ENCODE measurements around the gene RBPMS2.

DNA sequence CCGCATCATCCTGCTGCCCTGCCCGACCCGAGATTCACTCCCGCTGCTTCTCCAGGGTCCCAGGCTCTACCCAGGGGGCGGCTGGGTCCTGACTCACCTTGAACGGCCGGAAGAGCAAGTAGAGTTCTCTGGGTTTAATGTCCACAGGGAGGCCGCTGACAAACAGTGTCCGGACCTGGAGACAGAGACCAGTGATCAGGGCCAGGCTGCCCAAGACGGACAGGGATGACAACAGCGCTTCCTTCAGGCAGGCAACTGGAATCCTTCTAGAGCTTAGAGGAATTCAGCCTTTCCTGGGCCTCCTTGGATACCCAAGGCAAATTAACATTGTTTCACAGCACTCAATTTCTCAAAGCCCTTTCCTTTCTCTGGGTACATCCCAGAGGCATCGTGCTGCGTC lies 23.9 kb downstream of the RBPMS2 start:
- TF ChIP-seq, protein P1, sequence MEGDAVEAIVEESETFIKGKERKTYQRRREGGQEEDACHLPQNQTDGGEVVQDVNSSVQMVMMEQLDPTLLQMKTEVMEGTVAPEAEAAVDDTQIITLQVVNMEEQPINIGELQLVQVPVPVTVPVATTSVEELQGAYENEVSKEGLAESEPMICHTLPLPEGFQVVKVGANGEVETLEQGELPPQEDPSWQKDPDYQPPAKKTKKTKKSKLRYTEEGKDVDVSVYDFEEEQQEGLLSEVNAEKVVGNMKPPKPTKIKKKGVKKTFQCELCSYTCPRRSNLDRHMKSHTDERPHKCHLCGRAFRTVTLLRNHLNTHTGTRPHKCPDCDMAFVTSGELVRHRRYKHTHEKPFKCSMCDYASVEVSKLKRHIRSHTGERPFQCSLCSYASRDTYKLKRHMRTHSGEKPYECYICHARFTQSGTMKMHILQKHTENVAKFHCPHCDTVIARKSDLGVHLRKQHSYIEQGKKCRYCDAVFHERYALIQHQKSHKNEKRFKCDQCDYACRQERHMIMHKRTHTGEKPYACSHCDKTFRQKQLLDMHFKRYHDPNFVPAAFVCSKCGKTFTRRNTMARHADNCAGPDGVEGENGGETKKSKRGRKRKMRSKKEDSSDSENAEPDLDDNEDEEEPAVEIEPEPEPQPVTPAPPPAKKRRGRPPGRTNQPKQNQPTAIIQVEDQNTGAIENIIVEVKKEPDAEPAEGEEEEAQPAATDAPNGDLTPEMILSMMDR (IDR thresholded peaks at IDR 0.05) = no peak
- TF ChIP-seq POLR2A (IDR thresholded peaks at IDR 0.05) = no peak

All from lower leg skin (tissue), 3 donors.